Keratinocyte (primary cell): ENCODE measurements around the gene MYCBP2.

Experiments
- EZH2 ChIP-seq: IDR thresholded peaks from one replicate; pipeline ENCODE4 v1.6.1; 2012; ENCODE audit warnings: inconsistent platforms, mild to moderate bottlenecking, low read length, moderate library complexity
- TF ChIP-seq, protein P1 (sequence below), 3 experiments: IDR thresholded peaks in 1 of 3; conservative IDR thresholded peaks in 1 of 3; optimal IDR thresholded peaks in 1 of 3; 2 replicates in 2 of 3; 3 replicates in 1 of 3; pipeline versions ENCODE3 to v1.5.1; 2011; ENCODE audit warnings: low read length in 3 of 3, mild to moderate bottlenecking in 3 of 3, moderate library complexity in 2 of 3, control low read depth in 1 of 3, inconsistent platforms in 1 of 3; ENCODE audit not compliant: insufficient read depth in 2 of 3; ENCODE audit errors: extremely low read depth in 1 of 3

DNA sequence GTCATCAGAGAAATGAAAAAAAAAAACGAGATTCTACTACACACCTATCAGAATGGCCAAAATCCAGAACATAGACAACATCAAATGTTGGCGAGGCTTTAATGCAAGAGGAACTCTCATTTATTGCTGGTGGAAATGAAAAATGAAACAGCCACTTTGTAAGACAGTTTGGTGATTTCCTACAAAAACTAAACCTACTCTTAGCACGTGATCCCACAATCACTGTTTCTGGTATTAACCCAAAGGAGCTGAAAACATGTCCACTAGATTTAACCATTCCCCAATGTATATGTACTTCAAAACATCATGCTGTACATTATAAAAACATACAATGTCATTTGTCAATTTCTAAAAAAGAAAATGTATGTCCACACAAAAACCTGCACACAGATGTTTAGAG, 13.0 kb downstream of the MYCBP2 start:
- TF ChIP-seq, protein P1, sequence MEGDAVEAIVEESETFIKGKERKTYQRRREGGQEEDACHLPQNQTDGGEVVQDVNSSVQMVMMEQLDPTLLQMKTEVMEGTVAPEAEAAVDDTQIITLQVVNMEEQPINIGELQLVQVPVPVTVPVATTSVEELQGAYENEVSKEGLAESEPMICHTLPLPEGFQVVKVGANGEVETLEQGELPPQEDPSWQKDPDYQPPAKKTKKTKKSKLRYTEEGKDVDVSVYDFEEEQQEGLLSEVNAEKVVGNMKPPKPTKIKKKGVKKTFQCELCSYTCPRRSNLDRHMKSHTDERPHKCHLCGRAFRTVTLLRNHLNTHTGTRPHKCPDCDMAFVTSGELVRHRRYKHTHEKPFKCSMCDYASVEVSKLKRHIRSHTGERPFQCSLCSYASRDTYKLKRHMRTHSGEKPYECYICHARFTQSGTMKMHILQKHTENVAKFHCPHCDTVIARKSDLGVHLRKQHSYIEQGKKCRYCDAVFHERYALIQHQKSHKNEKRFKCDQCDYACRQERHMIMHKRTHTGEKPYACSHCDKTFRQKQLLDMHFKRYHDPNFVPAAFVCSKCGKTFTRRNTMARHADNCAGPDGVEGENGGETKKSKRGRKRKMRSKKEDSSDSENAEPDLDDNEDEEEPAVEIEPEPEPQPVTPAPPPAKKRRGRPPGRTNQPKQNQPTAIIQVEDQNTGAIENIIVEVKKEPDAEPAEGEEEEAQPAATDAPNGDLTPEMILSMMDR (optimal IDR thresholded peaks at IDR 0.05 in 1 of 3, IDR thresholded peaks at IDR 0.05 in 1 of 3, conservative IDR thresholded peaks at IDR 0.05 in 1 of 3; ENCODE audit: extremely low read depth in 1 of 3, insufficient read depth in 2 of 3, low read length in 3 of 3): no peak
- no peak for TF ChIP-seq EZH2
